GM23248 (cell line): ENCODE results near the gene STOML2. TPM values are rescaled to one million over a fixed set of nuclear protein-coding genes. Genes with fewer than 3 reads are reported as not detected.
A peak's percentile ranks its signal among the peaks of the same experiment; 100 is the strongest.

ENCODE experiments used
- DNase-seq: peaks from one replicate; pipeline ENCODE4 v3.0.0-alpha.2; 2015
- H2AFZ ChIP-seq: fragments of 200-600 bp; sonication (generic); 2 replicates; pipeline ENCODE4 v1.6.1; 2016; ENCODE audit warnings: antibody characterized with exemption
- H3F3A ChIP-seq: fragments of 200-600 bp; sonication (generic); 2 replicates; pipeline ENCODE4 v1.6.1; 2016; ENCODE audit warnings: mild to moderate bottlenecking, antibody characterized with exemption, mixed run types; ENCODE audit not compliant: insufficient read depth
- H3K27ac ChIP-seq: fragments of 200-600 bp; sonication (generic); 2 replicates; pipeline ENCODE4 v1.5.1; 2016; ENCODE audit warnings: mild to moderate bottlenecking
- H3K27me3 ChIP-seq: fragments of 200-600 bp; sonication (generic); replicated peaks from 2 replicates; pipeline ENCODE4 v1.6.1; 2016; ENCODE audit warnings: mild to moderate bottlenecking; ENCODE audit not compliant: insufficient read depth
- H3K36me3 ChIP-seq: fragments of 200-600 bp; sonication (generic); 2 replicates; pipeline ENCODE4 v1.6.1; 2016; ENCODE audit warnings: low read depth, mild to moderate bottlenecking
- H3K4me1 ChIP-seq: fragments of 200-600 bp; sonication (generic); 2 replicates; pipeline ENCODE4 v1.6.1; 2016; ENCODE audit warnings: mild to moderate bottlenecking; ENCODE audit not compliant: insufficient read depth
- H3K4me2 ChIP-seq: fragments of 200-600 bp; sonication (generic); one replicate; pipeline ENCODE4 v1.6.1; 2016; ENCODE audit warnings: mild to moderate bottlenecking; ENCODE audit not compliant: unreplicated experiment
- H3K4me3 ChIP-seq: fragments of 200-600 bp; sonication (generic); 2 replicates; pipeline ENCODE4 v1.5.1; 2016; ENCODE audit warnings: mild to moderate bottlenecking
- H3K79me2 ChIP-seq: fragments of 200-600 bp; sonication (generic); 2 replicates; pipeline ENCODE4 v1.6.1; 2016; ENCODE audit warnings: mild to moderate bottlenecking; ENCODE audit not compliant: insufficient read depth
- H3K9ac ChIP-seq: fragments of 200-600 bp; sonication (generic); 2 replicates; pipeline ENCODE4 v1.6.1; 2016; ENCODE audit warnings: mild to moderate bottlenecking
- H3K9me2 ChIP-seq: fragments of 200-600 bp; sonication (generic); 2 replicates; pipeline ENCODE4 v1.6.1; 2016; ENCODE audit warnings: mixed run types, mild to moderate bottlenecking, moderate library complexity; ENCODE audit not compliant: insufficient read depth
- H3K9me3 ChIP-seq: fragments of 200-600 bp; sonication (generic); one replicate; pipeline ENCODE4 v1.6.1; 2017; ENCODE audit warnings: low read depth
- H4K20me1 ChIP-seq: fragments of 200-600 bp; sonication (generic); 2 replicates; pipeline ENCODE4 v1.6.0; 2016; ENCODE audit not compliant: insufficient read depth
- EZH2 ChIP-seq: fragments of 200-600 bp; sonication (generic); IDR thresholded peaks from 2 replicates; pipeline ENCODE4 v1.6.1; 2018; ENCODE audit warnings: antibody characterized with exemption, mild to moderate bottlenecking; ENCODE audit not compliant: insufficient read depth, poor library complexity, severe bottlenecking
- EZH2phosphoT487 ChIP-seq: fragments of 200-600 bp; sonication (generic); IDR thresholded peaks from 2 replicates; pipeline ENCODE4 v1.6.1; 2018; ENCODE audit warnings: antibody characterized with exemption, moderate library complexity, mild to moderate bottlenecking, low read depth; ENCODE audit not compliant: insufficient read depth
- WGBS, 2 experiments: methylation state at CpG; one replicate each; pipeline ENCODE4 v1.1.6; 2015 to 2017; ENCODE audit warnings: low lambda C conversion rate in 2 of 2, low coverage in 1 of 2; ENCODE audit errors: missing lambda C conversion rate in 2 of 2; 5-methylcytosine and 5-hydroxymethylcytosine counted together
- in situ Hi-C: fragments of 300-500 bp; cut with MboI; formaldehyde crosslinking; loops from 2 replicates; pipeline ENCODE4 v1.15.0; 2020
- polyA plus RNA-seq: library from polyadenylated mRNA; unstranded; fragments of >200 nt; fragmentation: Nextera tagmentation; extraction: Ambion mirVana; gene quantifications from 2 replicates; pipeline ENCODE4 v1.2.1, GENCODE V29; 2016
- total RNA-seq: library from RNA; depleted of rRNA; stranded (reverse); fragments of >200 nt; shearing (Covaris generic); gene quantifications from 2 replicates; pipeline ENCODE4 v1.2.3, GENCODE V29; 2014

Gene STOML2
- total and polyA plus RNA-seq, 2 experiments from 2014 or later: 120 to 124 TPM

DNA sequence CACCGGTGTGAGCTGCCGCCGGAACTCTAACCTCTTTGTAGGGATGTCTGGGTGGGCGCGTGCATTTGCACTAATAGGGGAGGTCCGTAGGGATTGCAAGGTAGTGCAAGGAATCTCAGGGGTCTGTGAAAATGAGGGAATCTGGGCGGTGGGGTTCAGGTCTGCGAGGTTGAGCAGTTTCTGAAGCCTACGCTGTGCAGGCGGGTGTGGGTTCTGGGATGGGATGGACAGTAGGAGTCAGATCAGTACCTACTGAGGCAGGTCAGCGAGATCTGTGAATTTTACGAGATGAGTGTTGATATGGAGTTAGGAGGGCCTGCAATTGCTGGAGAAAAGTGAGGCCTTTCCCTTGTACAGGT lies 13.6 kb upstream of the STOML2 start:
- Histone ChIP-seq H3K27me3 (no peaks in the 10 kb centered on the region), H3K27ac (peak overlapping the region; percentile 98), H3K9me2 (no peaks in the 10 kb centered on the region), H3K4me1 (peaks cover 32% of the 10 kb centered on the region), H3K4me3 (peak overlapping the region; percentile 77), H3F3A (peaks cover 46% of the 10 kb centered on the region), H3K4me2 (peak overlapping the region; percentile 92), H3K36me3 (no peaks in the 10 kb centered on the region), H2AFZ (peak overlapping the region; percentile 92), H3K9ac (peak overlapping the region; percentile 90), H4K20me1 (no peaks in the 10 kb centered on the region), H3K79me2 (peaks cover 14% of the 10 kb centered on the region), H3K9me3 (no peaks in the 10 kb centered on the region)
- DNase-seq: no peak
- 1 to 2% methylated on average over 12 of the region's 12 CpGs for WGBS, 2 experiments
- TF ChIP-seq EZH2: no peak
- TF ChIP-seq EZH2phosphoT487: no peak
- in situ Hi-C loops: loop anchor here (10.0 kb wide), 1 partner anchor 438 kb away; no protein-coding TSS in a partner anchor

- no peaks in the 10 kb centered on the region for H3K36me3 ChIP-seq
- H3F3A ChIP-seq: peaks cover 46% of the 10 kb centered on the region
- H3K4me2 ChIP-seq: peak within 1 kb of the TSS; percentile 92
- peak; percentile 97 for DNase-seq
- peak within 1 kb of the TSS; percentile 98 for H3K27ac ChIP-seq
- peak within 1 kb of the TSS; percentile 77 for H3K4me3 ChIP-seq
- no peaks in the 10 kb centered on the region for H3K9me3 ChIP-seq
- H3K9ac ChIP-seq: peak within 1 kb of the TSS; percentile 90
- no peaks in the 10 kb centered on the region for H3K9me2 ChIP-seq
- WGBS, 2 experiments: 1% methylated on average over 35 to 54 of the region's 54 CpGs
- TF ChIP-seq EZH2 (no peak), EZH2phosphoT487 (no peak)
- peak within 1 kb of the TSS; percentile 92 for H2AFZ ChIP-seq
- peaks cover 32% of the 10 kb centered on the region for H3K4me1 ChIP-seq
- in situ Hi-C loops: loop anchor here (10.0 kb wide), 1 partner anchor 439 kb away; no protein-coding TSS in a partner anchor
- H3K79me2 ChIP-seq: peaks cover 18% of the 10 kb centered on the region
- H4K20me1 ChIP-seq: no peaks in the 10 kb centered on the region
- H3K27me3 ChIP-seq: no peaks in the 10 kb centered on the region
Measured at GRCh38 chr9:35115680-35116538, 13.0 kb upstream of the STOML2 start, which contains the start of gene ATOSB. Gene ATOSB (minus strand): TSS chr9:35115862. CDS start chr9:35108274, 7,588 bp downstream.

GRCh38 chr9:35114840-35115628 lies 12.1 kb upstream of the STOML2 start:
- peaks cover 37% of the 10 kb centered on the region for H3K4me1 ChIP-seq
- peaks cover 46% of the 10 kb centered on the region for H3F3A ChIP-seq
- H3K27me3 ChIP-seq: no peaks in the 10 kb centered on the region
- in situ Hi-C loops: loop anchor here (10.0 kb wide), 1 partner anchor 440 kb away; no protein-coding TSS in a partner anchor
- WGBS, 2 experiments: 18 to 29% methylated on average over 8 to 12 of the region's 12 CpGs
- H3K9me3 ChIP-seq: no peaks in the 10 kb centered on the region
- H3K27ac ChIP-seq: peak overlapping the region; percentile 98
- H3K9ac ChIP-seq: peak overlapping the region; percentile 90
- no peaks in the 10 kb centered on the region for H3K9me2 ChIP-seq
- peak overlapping the region; percentile 92 for H2AFZ ChIP-seq
- H3K79me2 ChIP-seq: peaks cover 27% of the 10 kb centered on the region
- no peaks in the 10 kb centered on the region for H3K36me3 ChIP-seq
- no peaks in the 10 kb centered on the region for H4K20me1 ChIP-seq
- peak; percentile 82 for DNase-seq
- H3K4me2 ChIP-seq: peak overlapping the region; percentile 92
- peak overlapping the region; percentile 77 for H3K4me3 ChIP-seq
- no peak for TF ChIP-seq EZH2
- TF ChIP-seq EZH2phosphoT487: no peak
